COLO829 (cell line): Measurements from ENCODE around the gene SIN3B.
"Not testable (repeated sequence)": the region's sequence is repeated elsewhere in the genome, so short reads cannot be mapped to it uniquely, and the experiment has no call there.

Experiments
- DNase-seq: peaks from one replicate; pipeline ENCODE4 v3.0.0; 2012; ENCODE audit warnings: low spot score

SIN3B gene

GRCh38 chr19:16829010-16829821 lies at the start of gene SIN3B:
SIN3B (plus strand) TSS chr19:16829398; CDS start chr19:16829421, 23 bp downstream.
- DNase-seq, result peak; percentile 92

GRCh38 chr19:16779539-16780163 lies 49.5 kb upstream of the SIN3B start:
- DNase-seq, result no peak

- DNase-seq, result no peak
Observed at GRCh38 chr19:16782719-16783118, 46.5 kb upstream of the SIN3B start.

GRCh38 chr19:16788479-16788878 lies 40.7 kb upstream of the SIN3B start:
- DNase-seq, result no peak

GRCh38 chr19:16789238-16789637 lies 40.0 kb upstream of the SIN3B start:
- DNase-seq, result no peak

- DNase-seq, result no peak
Observed at GRCh38 chr19:16790051-16790450, 39.1 kb upstream of the SIN3B start.

- no peak for DNase-seq
Observed at GRCh38 chr19:16791942-16792341, 37.3 kb upstream of the SIN3B start.

GRCh38 chr19:16794456-16795441 lies 34.4 kb upstream of the SIN3B start:
- DNase-seq, result no peak

GRCh38 chr19:16795731-16796130 lies 33.5 kb upstream of the SIN3B start:
- no peak for DNase-seq

GRCh38 chr19:16797876-16798275 lies 31.3 kb upstream of the SIN3B start:
- no peak for DNase-seq

- not testable (repeated sequence) for DNase-seq
Observed at GRCh38 chr19:16798326-16798725, 30.9 kb upstream of the SIN3B start.

GRCh38 chr19:16799740-16800139 lies 29.5 kb upstream of the SIN3B start:
- no peak for DNase-seq

GRCh38 chr19:16801600-16802013 lies 27.6 kb upstream of the SIN3B start:
- peak; percentile 17 for DNase-seq

- no peak for DNase-seq
Observed at GRCh38 chr19:16804176-16804575, 25.0 kb upstream of the SIN3B start.

GRCh38 chr19:16807549-16808284 lies 21.5 kb upstream of the SIN3B start:
- no peak for DNase-seq

GRCh38 chr19:16814526-16815100 lies 14.6 kb upstream of the SIN3B start:
- DNase-seq, result no peak

- peak; percentile 12 for DNase-seq
Observed at GRCh38 chr19:16820056-16820455, 9.1 kb upstream of the SIN3B start.

- DNase-seq, result no peak
Observed at GRCh38 chr19:16821081-16821480, 8.1 kb upstream of the SIN3B start.

GRCh38 chr19:16822648-16823047 lies 6.5 kb upstream of the SIN3B start:
- DNase-seq, result no peak

- DNase-seq, result no peak
Observed at GRCh38 chr19:16824658-16825311, 4.4 kb upstream of the SIN3B start.
